GM10847 (cell line): ENCODE measurements around the gene PPP1R1B.

Experiments used
- POLR2A ChIP-seq: IDR thresholded peaks from 2 replicates; pipeline ENCODE4 v1.6.1; 2011; ENCODE audit not compliant: insufficient read length; ENCODE audit errors: extremely low read depth

PPP1R1B gene

GRCh38 chr17:39648616-39649366, 22.0 kb downstream of the PPP1R1B start:
- no peak for TF ChIP-seq POLR2A

GRCh38 chr17:39650121-39650579, 23.4 kb downstream of the PPP1R1B start:
- TF ChIP-seq POLR2A, result no peak

GRCh38 chr17:39651923-39652586, 25.3 kb downstream of the PPP1R1B start:
- no peak for TF ChIP-seq POLR2A

GRCh38 chr17:39652587-39653315, 26.0 kb downstream of the PPP1R1B start:
- no peak for TF ChIP-seq POLR2A

GRCh38 chr17:39653316-39653661, 26.5 kb downstream of the PPP1R1B start:
- TF ChIP-seq POLR2A, result no peak

- TF ChIP-seq POLR2A, result no peak
Measured at GRCh38 chr17:39653662-39654331, 27.0 kb downstream of the PPP1R1B start.

- TF ChIP-seq POLR2A, result no peak
Measured at GRCh38 chr17:39655105-39655504, 28.4 kb downstream of the PPP1R1B start.

GRCh38 chr17:39658346-39658745, 31.6 kb downstream of the PPP1R1B start:
- TF ChIP-seq POLR2A, result no peak

- no peak for TF ChIP-seq POLR2A
Measured at GRCh38 chr17:39658760-39659159, 32.0 kb downstream of the PPP1R1B start.

- TF ChIP-seq POLR2A, result no peak
Measured at GRCh38 chr17:39659279-39660010, 32.7 kb downstream of the PPP1R1B start.

GRCh38 chr17:39660011-39660360, 33.2 kb downstream of the PPP1R1B start:
- no peak for TF ChIP-seq POLR2A

GRCh38 chr17:39660397-39661385, 33.9 kb downstream of the PPP1R1B start:
- no peak for TF ChIP-seq POLR2A

GRCh38 chr17:39661744-39662541, 35.2 kb downstream of the PPP1R1B start:
- no peak for TF ChIP-seq POLR2A
